GM12878 (cell line): ENCODE measurements around the gene SLC13A3. TPM values are rescaled to one million over a fixed set of nuclear protein-coding genes. Genes with fewer than 3 reads are reported as not detected.

Source experiments
- BACH1 ChIP-seq: fragments of 450-650 bp; IDR thresholded peaks from 2 replicates; pipeline ENCODE4 v1.6.1; 2017; ENCODE audit warnings: mild to moderate bottlenecking, borderline replicate concordance
- CBFB ChIP-seq: IDR thresholded peaks from 2 replicates; pipeline ENCODE4 v1.6.1; 2016; ENCODE audit warnings: antibody characterized with exemption, low read depth
- ETV6 ChIP-seq, 2 experiments: fragments of 450-650 bp in 1 of 2; IDR thresholded peaks in 1 of 2; conservative IDR thresholded peaks in 1 of 2; 2 replicates each; pipeline ENCODE4 v1.6.1; 2014; ENCODE audit warnings: antibody characterized with exemption in 1 of 2, borderline replicate concordance in 1 of 2, low read depth in 1 of 2, mild to moderate bottlenecking in 1 of 2, moderate library complexity in 1 of 2
- LARP7 ChIP-seq: fragments of 450-650 bp; IDR thresholded peaks from 2 replicates; pipeline ENCODE4 v1.6.1; 2017; ENCODE audit warnings: mild to moderate bottlenecking
- MEF2B ChIP-seq: fragments of 450-650 bp; IDR thresholded peaks from 2 replicates; pipeline ENCODE4 v1.6.1; 2018; ENCODE audit warnings: mild to moderate bottlenecking, moderate library complexity; ENCODE audit not compliant: partially characterized antibody, poor library complexity, severe bottlenecking
- NRF1 ChIP-seq: conservative IDR thresholded peaks from 2 replicates; pipeline ENCODE4 v1.6.1; 2011; ENCODE audit warnings: mild to moderate bottlenecking, low read depth, low read length, improper control_type of control experiment
- PAX5 ChIP-seq: IDR thresholded peaks from 2 replicates; pipeline ENCODE4 v1.6.1; 2011; ENCODE audit warnings: low read depth, low read length, borderline replicate concordance
- PAX8 ChIP-seq: fragments of 450-650 bp; IDR thresholded peaks from 2 replicates; pipeline ENCODE4 v1.6.1; 2017; ENCODE audit warnings: mild to moderate bottlenecking, moderate library complexity
- RAD51 ChIP-seq: fragments of 450-650 bp; IDR thresholded peaks from 2 replicates; pipeline ENCODE4 v1.6.1; 2016; ENCODE audit warnings: moderate library complexity, mild to moderate bottlenecking, inconsistent platforms
- RUNX3 ChIP-seq: IDR thresholded peaks from 2 replicates; pipeline ENCODE4 v1.6.1; 2012; ENCODE audit warnings: low read length, inconsistent platforms
- SP1 ChIP-seq: IDR thresholded peaks from one replicate; pipeline ENCODE4 v1.6.1; 2011; ENCODE audit warnings: low read depth, low read length
- SREBF1 ChIP-seq: IDR thresholded peaks from 2 replicates; pipeline ENCODE4 v1.6.1; 2012; ENCODE audit warnings: mild to moderate bottlenecking, low read length
- STAT1 ChIP-seq: fragments of 450-650 bp; conservative IDR thresholded peaks from 2 replicates; pipeline ENCODE4 v1.6.1; 2014; ENCODE audit warnings: antibody characterized with exemption, mild to moderate bottlenecking
- TAF1 ChIP-seq: IDR thresholded peaks from 2 replicates; pipeline ENCODE4 v1.6.1; 2011; ENCODE audit warnings: mild to moderate bottlenecking, low read depth, low read length, borderline replicate concordance
- TCF3 ChIP-seq: IDR thresholded peaks from 2 replicates; pipeline ENCODE4 v1.6.1; 2012; ENCODE audit warnings: low read depth, mild to moderate bottlenecking, low read length, borderline replicate concordance; ENCODE audit not compliant: insufficient read depth
- WRNIP1 ChIP-seq: IDR thresholded peaks from 2 replicates; pipeline ENCODE4 v1.6.1; 2011; ENCODE audit warnings: low read depth, low read length, improper control_type of control experiment, borderline replicate concordance
- ZNF384 ChIP-seq: IDR thresholded peaks from 2 replicates; pipeline ENCODE4 v1.6.1; 2012; ENCODE audit warnings: low read depth, mild to moderate bottlenecking, low read length, improper control_type of control experiment, borderline replicate concordance
- ZSCAN29 ChIP-seq: fragments of 450-650 bp; IDR thresholded peaks from 2 replicates; pipeline ENCODE4 v1.6.1; 2017; ENCODE audit warnings: mild to moderate bottlenecking, moderate library complexity
- polyA plus RNA-seq, 11 experiments: library from polyadenylated mRNA; depleted of rRNA in 4 of 11; unstranded in 6 of 11; stranded (reverse) in 5 of 11; fragments of >200 nt; fragmentation: Nextera tagmentation in 4 of 11; fragmentation: Illumina TruSeq in 1 of 11; extraction: Ambion mirVana in 4 of 11; extraction: Trizol in 1 of 11; gene quantifications; 1 replicate in 1 of 11; 2 replicates in 10 of 11; pipeline versions ENCODE4 v1.2.1 to v1.2.3, GENCODE V29; 2011 to 2016; ENCODE audit warnings: inconsistent platforms in 2 of 11, missing spikeins in 2 of 11, low read depth in 1 of 11
- total RNA-seq, 4 experiments: library from RNA; depleted of rRNA in 3 of 4; stranded (reverse); fragments of >200 nt in 3 of 4; fragmentation: Illumina TruSeq in 1 of 4; extraction: Trizol in 1 of 4; gene quantifications; 2 replicates each; pipeline versions ENCODE4 v1.2.1 to v1.2.3, GENCODE V29; 2013 to 2021
- TF ChIP-seq, protein P1 (sequence below): fragments of 450-650 bp; IDR thresholded peaks from 2 replicates; pipeline ENCODE4 v1.6.1; 2017; ENCODE audit warnings: antibody characterized with exemption, mild to moderate bottlenecking, moderate library complexity
- TF ChIP-seq, protein P2 (sequence below): IDR thresholded peaks from 2 replicates; pipeline ENCODE4 v1.6.1; 2011; ENCODE audit warnings: mild to moderate bottlenecking, low read depth, low read length, moderate library complexity; ENCODE audit not compliant: insufficient replicate concordance
- TF ChIP-seq, protein P3 (sequence below): fragments of 450-650 bp; conservative IDR thresholded peaks from 2 replicates; pipeline ENCODE4 v1.6.1; 2017; ENCODE audit warnings: mild to moderate bottlenecking, moderate library complexity

The SLC13A3 gene
- total and polyA plus RNA-seq, 10 of the 15 experiments (the other 5 are each of a cell fraction or from before 2014, with no cell fraction given): 0.03 to 0.76 (median 0.07) TPM; not detected in 4

DNA sequence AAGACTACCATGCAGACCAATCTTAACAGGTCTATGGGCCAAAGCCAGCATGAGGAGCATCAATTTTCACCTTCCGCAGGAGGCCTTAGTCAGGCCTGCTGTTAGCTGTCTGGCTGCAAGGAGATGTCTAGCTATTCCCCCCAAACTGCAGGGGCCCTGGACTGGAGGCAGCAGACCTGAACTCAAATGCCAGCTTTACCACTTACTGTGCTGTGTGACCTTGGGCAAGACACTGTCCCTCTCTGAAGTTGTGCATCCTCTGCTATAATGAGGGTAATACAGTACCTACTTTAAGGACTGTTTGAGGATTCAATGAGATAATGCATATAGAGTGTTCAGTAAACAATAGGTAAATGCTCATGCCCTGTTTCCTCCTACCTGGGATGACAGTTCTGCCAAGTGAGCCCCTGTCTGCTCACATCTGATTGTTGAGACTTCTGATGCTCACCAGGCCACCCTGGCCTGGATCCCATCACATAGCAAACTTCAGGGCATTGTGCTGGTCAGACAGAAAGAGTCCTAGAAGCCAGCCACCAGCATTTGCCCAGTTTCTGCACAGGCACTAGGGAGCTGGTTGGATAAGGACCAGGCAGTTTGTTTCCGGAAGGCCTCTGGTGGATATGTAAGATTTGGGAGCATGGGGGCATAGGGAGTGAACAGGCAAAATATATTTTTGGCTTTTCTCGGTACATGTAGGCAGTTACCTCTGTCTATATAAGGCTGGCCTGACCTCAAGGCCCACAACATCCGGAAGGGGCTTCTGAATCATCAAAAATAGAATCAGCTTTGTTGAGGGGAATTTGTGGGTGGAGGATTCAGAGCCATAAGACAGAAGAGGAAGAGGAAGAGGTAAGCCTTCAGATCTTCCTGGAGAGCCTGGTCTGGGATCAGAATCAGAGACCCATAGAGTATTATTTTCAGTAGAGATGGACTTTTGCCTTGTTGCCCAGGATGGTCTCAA lies 98.5 kb downstream of the SLC13A3 start (continued):
- TF ChIP-seq, protein P1, sequence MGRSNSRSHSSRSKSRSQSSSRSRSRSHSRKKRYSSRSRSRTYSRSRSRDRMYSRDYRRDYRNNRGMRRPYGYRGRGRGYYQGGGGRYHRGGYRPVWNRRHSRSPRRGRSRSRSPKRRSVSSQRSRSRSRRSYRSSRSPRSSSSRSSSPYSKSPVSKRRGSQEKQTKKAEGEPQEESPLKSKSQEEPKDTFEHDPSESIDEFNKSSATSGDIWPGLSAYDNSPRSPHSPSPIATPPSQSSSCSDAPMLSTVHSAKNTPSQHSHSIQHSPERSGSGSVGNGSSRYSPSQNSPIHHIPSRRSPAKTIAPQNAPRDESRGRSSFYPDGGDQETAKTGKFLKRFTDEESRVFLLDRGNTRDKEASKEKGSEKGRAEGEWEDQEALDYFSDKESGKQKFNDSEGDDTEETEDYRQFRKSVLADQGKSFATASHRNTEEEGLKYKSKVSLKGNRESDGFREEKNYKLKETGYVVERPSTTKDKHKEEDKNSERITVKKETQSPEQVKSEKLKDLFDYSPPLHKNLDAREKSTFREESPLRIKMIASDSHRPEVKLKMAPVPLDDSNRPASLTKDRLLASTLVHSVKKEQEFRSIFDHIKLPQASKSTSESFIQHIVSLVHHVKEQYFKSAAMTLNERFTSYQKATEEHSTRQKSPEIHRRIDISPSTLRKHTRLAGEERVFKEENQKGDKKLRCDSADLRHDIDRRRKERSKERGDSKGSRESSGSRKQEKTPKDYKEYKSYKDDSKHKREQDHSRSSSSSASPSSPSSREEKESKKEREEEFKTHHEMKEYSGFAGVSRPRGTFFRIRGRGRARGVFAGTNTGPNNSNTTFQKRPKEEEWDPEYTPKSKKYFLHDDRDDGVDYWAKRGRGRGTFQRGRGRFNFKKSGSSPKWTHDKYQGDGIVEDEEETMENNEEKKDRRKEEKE: no peak
- no peak for TF ChIP-seq ZNF384
- TF ChIP-seq, protein P2, sequence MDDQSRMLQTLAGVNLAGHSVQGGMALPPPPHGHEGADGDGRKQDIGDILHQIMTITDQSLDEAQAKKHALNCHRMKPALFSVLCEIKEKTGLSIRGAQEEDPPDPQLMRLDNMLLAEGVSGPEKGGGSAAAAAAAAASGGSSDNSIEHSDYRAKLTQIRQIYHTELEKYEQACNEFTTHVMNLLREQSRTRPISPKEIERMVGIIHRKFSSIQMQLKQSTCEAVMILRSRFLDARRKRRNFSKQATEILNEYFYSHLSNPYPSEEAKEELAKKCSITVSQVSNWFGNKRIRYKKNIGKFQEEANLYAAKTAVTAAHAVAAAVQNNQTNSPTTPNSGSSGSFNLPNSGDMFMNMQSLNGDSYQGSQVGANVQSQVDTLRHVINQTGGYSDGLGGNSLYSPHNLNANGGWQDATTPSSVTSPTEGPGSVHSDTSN: no peak
- TF ChIP-seq WRNIP1: no peak
- no peak for TF ChIP-seq BACH1
- no peak for TF ChIP-seq ZSCAN29
- TF ChIP-seq ETV6 (conservative IDR thresholded peaks at IDR 0.05 in 1 of 2, IDR thresholded peaks at IDR 0.05 in 1 of 2; ENCODE audit: borderline replicate concordance in 1 of 2, low read depth in 1 of 2): peak in 1 of 2 experiments; percentile 86; a peak in 2 of 4 replicates
- peak; percentile 49; the same call in 1 of the 2 replicates for TF ChIP-seq LARP7
- TF ChIP-seq, protein P3, sequence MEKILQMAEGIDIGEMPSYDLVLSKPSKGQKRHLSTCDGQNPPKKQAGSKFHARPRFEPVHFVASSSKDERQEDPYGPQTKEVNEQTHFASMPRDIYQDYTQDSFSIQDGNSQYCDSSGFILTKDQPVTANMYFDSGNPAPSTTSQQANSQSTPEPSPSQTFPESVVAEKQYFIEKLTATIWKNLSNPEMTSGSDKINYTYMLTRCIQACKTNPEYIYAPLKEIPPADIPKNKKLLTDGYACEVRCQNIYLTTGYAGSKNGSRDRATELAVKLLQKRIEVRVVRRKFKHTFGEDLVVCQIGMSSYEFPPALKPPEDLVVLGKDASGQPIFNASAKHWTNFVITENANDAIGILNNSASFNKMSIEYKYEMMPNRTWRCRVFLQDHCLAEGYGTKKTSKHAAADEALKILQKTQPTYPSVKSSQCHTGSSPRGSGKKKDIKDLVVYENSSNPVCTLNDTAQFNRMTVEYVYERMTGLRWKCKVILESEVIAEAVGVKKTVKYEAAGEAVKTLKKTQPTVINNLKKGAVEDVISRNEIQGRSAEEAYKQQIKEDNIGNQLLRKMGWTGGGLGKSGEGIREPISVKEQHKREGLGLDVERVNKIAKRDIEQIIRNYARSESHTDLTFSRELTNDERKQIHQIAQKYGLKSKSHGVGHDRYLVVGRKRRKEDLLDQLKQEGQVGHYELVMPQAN: no peak
- TF ChIP-seq STAT1: no peak
- peak; percentile 97 for TF ChIP-seq CBFB
- no peak for TF ChIP-seq NRF1
- no peak for TF ChIP-seq RAD51
- no peak for TF ChIP-seq SREBF1
- peak; percentile 99 for TF ChIP-seq RUNX3
- no peak for TF ChIP-seq PAX8
- peak; percentile 69 for TF ChIP-seq SP1
- TF ChIP-seq MEF2B: peak; percentile 90
- TF ChIP-seq PAX5: peak; percentile 72; the same call in 1 of the 2 replicates
- no peak for TF ChIP-seq TCF3
- peak; percentile 34; the same call in 1 of the 2 replicates for TF ChIP-seq TAF1
- TF ChIP-seq, all 136 proteins: peak for 44
